PC-3 (cell line): ENCODE data around the gene MZB1. TPM values are rescaled to one million over a fixed set of nuclear protein-coding genes. Genes with fewer than 3 reads are reported as not detected.

ENCODE experiments used
- ATAC-seq: fragments of 200-7000 bp; cut with Tn5 transposase; 2 replicates; pipeline ENCODE4 v1.9.1; 2020; ENCODE audit warnings: mild to moderate bottlenecking, moderate library complexity
- BruUV-seq: library from RNA; stranded (reverse); fragments of 400-500 nt; replicated peaks from 2 replicates; lab custom pipeline; 2021; lab: Mats Ljungman, UMichigan
- CTCF ChIA-PET: fragments of 300-600 bp; sonication (Branson Sonifier 250); formaldehyde crosslinking; loops from one replicate; lab custom pipeline; 2022; ENCODE audit warnings: antibody characterized with exemption; lab: Charles Lee
- POLR2A ChIA-PET: fragments of 300-600 bp; sonication (Branson Sonifier 250); formaldehyde crosslinking; loops from one replicate; lab custom pipeline; 2022; ENCODE audit warnings: antibody characterized with exemption; ENCODE audit not compliant: unreplicated experiment; lab: Charles Lee
- DNase-seq: peaks from one replicate; pipeline ENCODE4 v3.0.0-alpha.2; 2015
- H2AFZ ChIP-seq: fragments of 300-600 bp; sonication (generic); 2 replicates; pipeline ENCODE4 v1.6.0; 2016; ENCODE audit warnings: antibody characterized with exemption, low read length
- H3F3A ChIP-seq: fragments of 300-600 bp; sonication (generic); one replicate; pipeline ENCODE4 v1.6.0; 2017; ENCODE audit warnings: antibody characterized with exemption, low read length, control low read depth, mild to moderate bottlenecking; ENCODE audit not compliant: unreplicated experiment
- H3K27ac ChIP-seq: fragments of 300-600 bp; sonication (generic); 2 replicates; pipeline ENCODE4 v1.5.1; 2016; ENCODE audit warnings: mild to moderate bottlenecking, low read length
- H3K27me3 ChIP-seq: fragments of 300-600 bp; sonication (generic); 2 replicates; pipeline ENCODE4 v1.6.1; 2016; ENCODE audit warnings: low read length, mixed read lengths
- H3K36me3 ChIP-seq: fragments of 300-600 bp; sonication (generic); 2 replicates; pipeline ENCODE4 v1.6.1; 2016; ENCODE audit warnings: low read depth, mixed run types, low read length, mixed read lengths
- H3K4me1 ChIP-seq: fragments of 300-600 bp; sonication (generic); 2 replicates; pipeline ENCODE4 v1.5.1; 2016; ENCODE audit warnings: low read length; ENCODE audit not compliant: insufficient read depth
- H3K4me2 ChIP-seq: fragments of 300-600 bp; sonication (generic); 2 replicates; pipeline ENCODE4 v1.6.0; 2016; ENCODE audit warnings: low read length
- H3K4me3 ChIP-seq: fragments of 300-600 bp; sonication (generic); 2 replicates; pipeline ENCODE4 v1.5.1; 2016; ENCODE audit warnings: mild to moderate bottlenecking, low read length, mixed read lengths
- H3K79me2 ChIP-seq: fragments of 300-600 bp; sonication (generic); 2 replicates; pipeline ENCODE4 v1.6.1; 2017; ENCODE audit warnings: low read length, mixed read lengths
- H3K9ac ChIP-seq: fragments of 300-600 bp; sonication (generic); 2 replicates; pipeline ENCODE4 v1.6.0; 2016; ENCODE audit warnings: mild to moderate bottlenecking, low read length
- H3K9me2 ChIP-seq: fragments of 300-600 bp; sonication (generic); replicated peaks from 2 replicates; pipeline ENCODE4 v1.6.1; 2016; ENCODE audit warnings: mixed run types, low read length, mixed read lengths
- H3K9me3 ChIP-seq: fragments of 300-600 bp; sonication (generic); 2 replicates; pipeline ENCODE4 v1.6.1; 2016; ENCODE audit warnings: low read length, mixed read lengths
- H4K20me1 ChIP-seq: fragments of 300-600 bp; sonication (generic); 2 replicates; pipeline ENCODE4 v1.6.1; 2016; ENCODE audit warnings: low read length, mixed read lengths
- EZH2 ChIP-seq: fragments of 300-600 bp; sonication (generic); IDR thresholded peaks from one replicate; pipeline ENCODE4 v1.6.1; 2017; ENCODE audit warnings: antibody characterized with exemption, mild to moderate bottlenecking, low read length; ENCODE audit not compliant: unreplicated experiment
- EZH2phosphoT487 ChIP-seq: fragments of 300-600 bp; sonication (generic); IDR thresholded peaks from 2 replicates; pipeline ENCODE4 v1.6.1; 2018; ENCODE audit warnings: mild to moderate bottlenecking, antibody characterized with exemption, low read length, borderline replicate concordance
- intact Hi-C: fragments of 100-400 bp; cut with micrococcal nuclease; formaldehyde crosslinking; loops from 2 replicates; pipeline ENCODE4 v1.9.0; 2023
- total RNA-seq: library from RNA; depleted of rRNA; stranded (reverse); fragments of >200 nt; gene quantifications from 2 replicates; pipeline ENCODE4 v1.2.3, GENCODE V29; 2014
- TF ChIP-seq, protein P1 (sequence below): fragments of 300-600 bp; sonication (generic); conservative IDR thresholded peaks from 2 replicates; pipeline ENCODE4 v1.5.1; 2017; ENCODE audit warnings: antibody characterized with exemption, low read depth, mild to moderate bottlenecking, low read length

Gene MZB1
- total RNA-seq, 1 experiment from 2014 or later: 0.22 TPM

DNA sequence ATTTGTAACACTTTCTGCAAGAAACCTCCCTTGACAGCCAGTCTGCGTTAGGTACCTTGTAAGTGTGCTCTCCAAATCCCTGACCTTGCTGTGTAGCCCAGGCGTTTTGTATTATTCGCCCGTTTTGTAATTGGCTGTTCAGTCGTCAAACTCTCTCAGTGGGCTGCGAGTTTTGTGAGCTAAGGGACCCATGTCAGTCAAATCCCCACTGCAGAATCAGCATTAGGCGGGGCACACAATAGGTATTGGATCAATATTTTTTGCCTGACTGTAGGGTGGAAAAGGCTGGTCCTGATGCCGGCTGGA is 48.9 kb upstream of the MZB1 start:
- Histone ChIP-seq H3K9ac (no peak overlapping the region), H3K4me2 (peak overlapping the region; percentile 97), H4K20me1 (no peaks in the 10 kb centered on the region), H3K79me2 (no peaks in the 10 kb centered on the region), H3K4me1 (peaks cover 10% of the 10 kb centered on the region), H3F3A (no peaks in the 10 kb centered on the region), H3K4me3 (peak overlapping the region; percentile 88), H3K9me3 (no peaks in the 10 kb centered on the region), H3K27ac (no peak overlapping the region), H3K9me2 (no peaks in the 10 kb centered on the region), H2AFZ (peak overlapping the region; percentile 99), H3K27me3 (no peaks in the 10 kb centered on the region), H3K36me3 (no peaks in the 10 kb centered on the region)
- intact Hi-C loops: loop anchor here (5.0 kb wide), 1 partner anchor 74 kb away; no protein-coding TSS in a partner anchor
- CTCF ChIA-PET: interaction anchor here (0.6 kb wide), 1 partner anchor 16 kb away, joined by 3 read pairs; no protein-coding TSS in a partner anchor
- no peak for ATAC-seq
- DNase-seq: no peak
- TF ChIP-seq EZH2phosphoT487 (no peak), EZH2 (no peak)
- TF ChIP-seq, protein P1, sequence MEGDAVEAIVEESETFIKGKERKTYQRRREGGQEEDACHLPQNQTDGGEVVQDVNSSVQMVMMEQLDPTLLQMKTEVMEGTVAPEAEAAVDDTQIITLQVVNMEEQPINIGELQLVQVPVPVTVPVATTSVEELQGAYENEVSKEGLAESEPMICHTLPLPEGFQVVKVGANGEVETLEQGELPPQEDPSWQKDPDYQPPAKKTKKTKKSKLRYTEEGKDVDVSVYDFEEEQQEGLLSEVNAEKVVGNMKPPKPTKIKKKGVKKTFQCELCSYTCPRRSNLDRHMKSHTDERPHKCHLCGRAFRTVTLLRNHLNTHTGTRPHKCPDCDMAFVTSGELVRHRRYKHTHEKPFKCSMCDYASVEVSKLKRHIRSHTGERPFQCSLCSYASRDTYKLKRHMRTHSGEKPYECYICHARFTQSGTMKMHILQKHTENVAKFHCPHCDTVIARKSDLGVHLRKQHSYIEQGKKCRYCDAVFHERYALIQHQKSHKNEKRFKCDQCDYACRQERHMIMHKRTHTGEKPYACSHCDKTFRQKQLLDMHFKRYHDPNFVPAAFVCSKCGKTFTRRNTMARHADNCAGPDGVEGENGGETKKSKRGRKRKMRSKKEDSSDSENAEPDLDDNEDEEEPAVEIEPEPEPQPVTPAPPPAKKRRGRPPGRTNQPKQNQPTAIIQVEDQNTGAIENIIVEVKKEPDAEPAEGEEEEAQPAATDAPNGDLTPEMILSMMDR: no peak
- BruUV-seq: no TSS peak
- POLR2A ChIA-PET: no interaction called here

DNA sequence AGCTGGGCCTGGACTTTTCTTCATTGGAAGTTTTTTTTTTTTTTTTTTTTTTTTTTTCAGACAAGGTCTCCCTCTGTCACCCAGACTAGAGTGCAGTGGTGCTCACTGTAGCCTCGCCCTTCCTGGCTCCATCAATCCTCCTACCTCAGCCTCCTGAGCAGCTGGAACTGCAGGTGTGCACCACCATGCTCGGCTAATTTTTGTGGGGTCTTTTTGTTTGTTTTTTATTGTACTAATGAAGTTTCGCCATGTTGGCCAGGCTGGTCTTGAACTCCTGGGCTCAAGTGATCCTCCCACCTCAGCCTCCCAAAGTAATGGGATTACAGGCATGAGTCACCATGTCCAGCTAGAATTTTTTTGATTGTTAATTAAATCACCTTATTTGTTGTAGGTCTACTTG is 46.0 kb upstream of the MZB1 start:
- Histone ChIP-seq H3K36me3 (no peaks in the 10 kb centered on the region), H3K27ac (no peak overlapping the region), H2AFZ (no peak overlapping the region), H3K4me1 (peaks cover 9% of the 10 kb centered on the region), H3K9me2 (no peaks in the 10 kb centered on the region), H3F3A (no peaks in the 10 kb centered on the region), H3K4me2 (no peak overlapping the region), H3K9me3 (no peaks in the 10 kb centered on the region), H3K79me2 (no peaks in the 10 kb centered on the region), H3K4me3 (no peak overlapping the region), H3K27me3 (no peaks in the 10 kb centered on the region), H3K9ac (no peak overlapping the region), H4K20me1 (no peaks in the 10 kb centered on the region)
- TF ChIP-seq, protein P1: no peak
- TF ChIP-seq EZH2 (no peak), EZH2phosphoT487 (no peak)
- ChIA-PET CTCF (no interaction called here), POLR2A (no interaction called here)
- ATAC-seq (no peak), DNase-seq (no peak)
- intact Hi-C loops: loop anchor here (5.0 kb wide), 1 partner anchor 77 kb away; no protein-coding TSS in a partner anchor
- no TSS peak for BruUV-seq

DNA sequence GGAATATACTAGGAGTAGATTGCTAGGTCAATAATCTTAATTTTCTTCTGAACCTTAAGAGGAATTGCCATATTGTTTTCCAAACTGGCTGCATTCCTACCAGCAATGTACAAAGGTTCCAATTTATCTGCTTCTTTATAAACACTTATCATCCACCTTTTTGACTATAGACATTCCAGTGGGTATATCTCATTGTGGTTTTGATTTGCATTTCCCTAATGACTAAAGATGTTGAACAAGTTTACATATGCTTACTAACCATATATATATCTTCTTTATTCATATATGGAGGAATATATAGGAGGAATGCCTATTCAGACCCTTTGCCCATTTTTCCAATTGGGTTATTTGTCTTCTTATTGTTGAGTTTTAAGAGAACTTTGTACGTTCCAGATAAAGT is 42.0 kb upstream of the MZB1 start:
- intact Hi-C loops: no loop called here
- Histone ChIP-seq H3K79me2 (no peaks in the 10 kb centered on the region), H4K20me1 (no peaks in the 10 kb centered on the region), H3K9me2 (no peaks in the 10 kb centered on the region), H3K36me3 (no peaks in the 10 kb centered on the region), H3K4me1 (no peaks in the 10 kb centered on the region), H3F3A (no peaks in the 10 kb centered on the region), H3K9me3 (no peaks in the 10 kb centered on the region), H3K4me2 (no peak overlapping the region), H3K9ac (no peak overlapping the region), H2AFZ (no peak overlapping the region), H3K27me3 (no peaks in the 10 kb centered on the region), H3K4me3 (no peak overlapping the region), H3K27ac (no peak overlapping the region)
- ATAC-seq (no peak), DNase-seq (no peak)
- POLR2A ChIA-PET: no interaction called here
- TF ChIP-seq EZH2: no peak
- TF ChIP-seq EZH2phosphoT487: no peak
- TF ChIP-seq, protein P1: no peak
- CTCF ChIA-PET: no interaction called here
- no TSS peak for BruUV-seq
